HG02870 (cell line): ENCODE results near the gene CHD1L.
"Not testable (repeated sequence)": the region's sequence is repeated elsewhere in the genome, so short reads cannot be mapped to it uniquely, and the experiment has no call there.

ENCODE experiments used
- ATAC-seq: cut with Tn5 transposase; IDR thresholded peaks from one replicate; pipeline ENCODE4 v1.9.1; 2021; ENCODE audit warnings: mild to moderate bottlenecking, moderate library complexity; ENCODE audit not compliant: unreplicated experiment

CHD1L gene

GRCh38 chr1:147264158-147264768 is 21.8 kb downstream of the CHD1L start:
- no peak for ATAC-seq

GRCh38 chr1:147266381-147266780 is 23.9 kb downstream of the CHD1L start:
- no peak for ATAC-seq

- ATAC-seq = no peak
These were observed 25.2 kb downstream of the CHD1L start for GRCh38 chr1:147267711-147268110.

GRCh38 chr1:147270721-147271120 is 28.2 kb downstream of the CHD1L start:
- no peak for ATAC-seq

GRCh38 chr1:147272042-147272441 is 29.6 kb downstream of the CHD1L start:
- no peak for ATAC-seq

GRCh38 chr1:147273409-147274336 is 31.2 kb downstream of the CHD1L start:
- no peak for ATAC-seq

- no peak for ATAC-seq
These were observed 39.5 kb downstream of the CHD1L start for GRCh38 chr1:147281950-147282349.

- no peak for ATAC-seq
These were observed 40.5 kb downstream of the CHD1L start for GRCh38 chr1:147283011-147283410.

GRCh38 chr1:147287133-147287865 is 44.8 kb downstream of the CHD1L start:
- no peak for ATAC-seq

- no peak for ATAC-seq
These were observed 49.5 kb downstream of the CHD1L start for GRCh38 chr1:147292012-147292411.

GRCh38 chr1:147292631-147293251 is 50.3 kb downstream of the CHD1L start:
- no peak for ATAC-seq

- no peak for ATAC-seq
These were observed 55.0 kb downstream of the CHD1L start for GRCh38 chr1:147297438-147297837.

GRCh38 chr1:147305803-147306202 is 63.3 kb downstream of the CHD1L start:
- ATAC-seq = not testable (repeated sequence)

GRCh38 chr1:147316968-147317367 is 74.5 kb downstream of the CHD1L start:
- ATAC-seq = no peak

GRCh38 chr1:147326933-147327687 is 84.6 kb downstream of the CHD1L start:
- ATAC-seq = not testable (repeated sequence)

- ATAC-seq = no peak
These were observed 91.8 kb downstream of the CHD1L start for GRCh38 chr1:147334292-147334691.

GRCh38 chr1:147336291-147336690 is 93.8 kb downstream of the CHD1L start:
- no peak for ATAC-seq

GRCh38 chr1:147337040-147337630 is 94.7 kb downstream of the CHD1L start:
- ATAC-seq = no peak

GRCh38 chr1:147338571-147338970 is 96.1 kb downstream of the CHD1L start:
- ATAC-seq = no peak

- ATAC-seq = no peak
These were observed 98.8 kb downstream of the CHD1L start for GRCh38 chr1:147341246-147341645.
